Activated T-cell treated with anti-CD3 and anti-CD28 coated beads for 1 hour (primary cell): Measurements from ENCODE around the gene MAGI2.

Experiments
- DNase-seq: peaks from one replicate; pipeline ENCODE4 v3.0.0-alpha.2; 2020; ENCODE audit warnings: low read depth

Gene MAGI2

GRCh38 chr7:78479348-78479747 lies 974.1 kb downstream of the MAGI2 start:
- no peak for DNase-seq

GRCh38 chr7:78476851-78477405 lies 976.5 kb downstream of the MAGI2 start:
- no peak for DNase-seq

GRCh38 chr7:78473571-78474301 lies 979.7 kb downstream of the MAGI2 start:
- no peak for DNase-seq

GRCh38 chr7:78473021-78473420 lies 980.4 kb downstream of the MAGI2 start:
- no peak for DNase-seq

- DNase-seq: no peak
Observed at GRCh38 chr7:78472519-78472918, 980.9 kb downstream of the MAGI2 start.

- DNase-seq: no peak
Observed at GRCh38 chr7:78465894-78466293, 987.6 kb downstream of the MAGI2 start.

- DNase-seq: no peak
Observed at GRCh38 chr7:78463039-78463438, 990.4 kb downstream of the MAGI2 start.

GRCh38 chr7:78450706-78451105 lies 1002.8 kb downstream of the MAGI2 start:
- DNase-seq: no peak

- no peak for DNase-seq
Observed at GRCh38 chr7:78448911-78449310, 1004.6 kb downstream of the MAGI2 start.

GRCh38 chr7:78444267-78444666 lies 1009.2 kb downstream of the MAGI2 start:
- DNase-seq: no peak

GRCh38 chr7:78443811-78444210 lies 1009.7 kb downstream of the MAGI2 start:
- no peak for DNase-seq

GRCh38 chr7:78441737-78442136 lies 1011.7 kb downstream of the MAGI2 start:
- DNase-seq: no peak

- DNase-seq: no peak
Observed at GRCh38 chr7:78438433-78438832, 1015.0 kb downstream of the MAGI2 start.

- no peak for DNase-seq
Observed at GRCh38 chr7:78437118-78437517, 1016.3 kb downstream of the MAGI2 start.

GRCh38 chr7:78435355-78435754 lies 1018.1 kb downstream of the MAGI2 start:
- DNase-seq: no peak

- DNase-seq: no peak
Observed at GRCh38 chr7:78434281-78434680, 1019.2 kb downstream of the MAGI2 start.

GRCh38 chr7:78433421-78433820 lies 1020.0 kb downstream of the MAGI2 start:
- DNase-seq: no peak

- DNase-seq: no peak
Observed at GRCh38 chr7:78429878-78430277, 1023.6 kb downstream of the MAGI2 start.

GRCh38 chr7:78427209-78427608 lies 1026.3 kb downstream of the MAGI2 start:
- DNase-seq: no peak

GRCh38 chr7:78420001-78420400 lies 1033.5 kb downstream of the MAGI2 start:
- no peak for DNase-seq

GRCh38 chr7:78417180-78417853 lies 1036.2 kb downstream of the MAGI2 start:
- DNase-seq: no peak

- no peak for DNase-seq
Observed at GRCh38 chr7:78413568-78413967, 1039.9 kb downstream of the MAGI2 start.

- no peak for DNase-seq
Observed at GRCh38 chr7:78412216-78412858, 1041.1 kb downstream of the MAGI2 start.
